GM06990 (cell line): ENCODE data around the gene SEL1L3.

ENCODE experiments used
- DNase-seq: peaks from one replicate; pipeline ENCODE4 v3.0.0-alpha.2; 2011; ENCODE audit not compliant: insufficient read length; ENCODE audit errors: extremely low read depth
- H3K27me3 ChIP-seq: replicated peaks from 2 replicates; pipeline ENCODE4 v1.6.0; 2011; ENCODE audit warnings: low read length; ENCODE audit not compliant: control insufficient read depth, insufficient read depth
- H3K36me3 ChIP-seq: 2 replicates; pipeline ENCODE4 v1.5.1; 2011; ENCODE audit warnings: low read length; ENCODE audit not compliant: control insufficient read depth, insufficient read depth
- H3K4me3 ChIP-seq: replicated peaks from 2 replicates; pipeline ENCODE4 v1.5.1; 2011; ENCODE audit warnings: low read depth, mild to moderate bottlenecking, control low read depth, low read length
- TF ChIP-seq, protein P1 (sequence below): IDR thresholded peaks from 2 replicates; pipeline ENCODE4 v1.5.1; 2011; ENCODE audit warnings: low read length, control low read depth, mild to moderate bottlenecking, inconsistent platforms; ENCODE audit not compliant: insufficient read depth, poor library complexity, severe bottlenecking

Gene SEL1L3

DNA sequence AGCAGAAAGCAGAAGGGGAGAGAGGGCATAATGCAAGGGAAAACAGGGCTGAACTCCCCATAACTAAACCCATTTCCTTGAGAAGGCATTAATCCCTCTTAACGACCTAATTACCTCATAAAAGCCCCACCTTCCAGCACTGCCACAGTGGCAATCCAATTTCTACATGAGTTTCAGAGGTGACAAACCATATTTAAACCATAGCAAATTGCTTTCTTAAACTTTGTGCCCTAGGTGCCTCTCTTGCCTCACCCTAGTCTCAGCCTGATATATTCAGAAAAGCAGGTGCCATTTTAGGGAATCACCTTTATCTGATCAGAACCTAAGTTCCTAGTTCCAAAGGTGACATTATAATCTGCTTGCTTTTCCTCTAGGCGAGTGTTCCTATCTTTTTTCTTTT, 158.3 kb downstream of the SEL1L3 start:
- no peak for DNase-seq
- TF ChIP-seq, protein P1, sequence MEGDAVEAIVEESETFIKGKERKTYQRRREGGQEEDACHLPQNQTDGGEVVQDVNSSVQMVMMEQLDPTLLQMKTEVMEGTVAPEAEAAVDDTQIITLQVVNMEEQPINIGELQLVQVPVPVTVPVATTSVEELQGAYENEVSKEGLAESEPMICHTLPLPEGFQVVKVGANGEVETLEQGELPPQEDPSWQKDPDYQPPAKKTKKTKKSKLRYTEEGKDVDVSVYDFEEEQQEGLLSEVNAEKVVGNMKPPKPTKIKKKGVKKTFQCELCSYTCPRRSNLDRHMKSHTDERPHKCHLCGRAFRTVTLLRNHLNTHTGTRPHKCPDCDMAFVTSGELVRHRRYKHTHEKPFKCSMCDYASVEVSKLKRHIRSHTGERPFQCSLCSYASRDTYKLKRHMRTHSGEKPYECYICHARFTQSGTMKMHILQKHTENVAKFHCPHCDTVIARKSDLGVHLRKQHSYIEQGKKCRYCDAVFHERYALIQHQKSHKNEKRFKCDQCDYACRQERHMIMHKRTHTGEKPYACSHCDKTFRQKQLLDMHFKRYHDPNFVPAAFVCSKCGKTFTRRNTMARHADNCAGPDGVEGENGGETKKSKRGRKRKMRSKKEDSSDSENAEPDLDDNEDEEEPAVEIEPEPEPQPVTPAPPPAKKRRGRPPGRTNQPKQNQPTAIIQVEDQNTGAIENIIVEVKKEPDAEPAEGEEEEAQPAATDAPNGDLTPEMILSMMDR = no peak
- Histone ChIP-seq H3K36me3 (no peaks in the 10 kb centered on the region), H3K27me3 (no peaks in the 10 kb centered on the region), H3K4me3 (no peak overlapping the region)

DNA sequence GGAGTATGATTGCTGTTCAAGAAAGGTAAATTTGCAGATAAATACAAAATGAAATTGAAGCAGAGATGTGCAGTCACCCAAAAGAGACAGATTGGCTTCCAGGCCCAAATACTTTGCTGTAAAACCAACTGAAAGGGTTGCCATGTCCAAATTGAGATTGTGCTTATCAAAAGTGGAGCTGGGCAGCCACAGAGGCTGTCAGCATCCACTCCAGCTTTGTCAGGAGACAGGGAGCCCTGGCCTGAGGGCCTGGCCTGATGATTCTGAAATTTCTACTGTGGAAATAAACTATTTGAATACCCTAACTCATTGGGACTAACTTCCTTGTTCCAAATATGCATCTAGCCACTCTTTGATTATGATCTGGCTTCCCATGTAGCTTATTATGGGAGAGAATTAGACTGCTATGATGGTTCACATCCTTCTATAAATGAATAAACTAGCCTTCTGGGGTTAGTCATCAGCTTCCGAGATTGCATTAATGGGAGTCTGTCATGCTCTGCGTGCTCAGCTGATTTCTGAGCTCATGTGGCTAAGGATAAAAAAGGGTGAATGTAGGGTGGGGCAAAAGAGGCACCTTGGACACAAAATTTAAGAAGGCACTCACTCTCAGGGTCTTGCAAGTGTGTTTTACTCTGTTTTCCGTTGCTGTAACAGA, 158.9 kb downstream of the SEL1L3 start:
- H3K36me3 ChIP-seq = no peaks in the 10 kb centered on the region
- no peak for DNase-seq
- H3K27me3 ChIP-seq = no peaks in the 10 kb centered on the region
- H3K4me3 ChIP-seq = no peak overlapping the region
- TF ChIP-seq, protein P1 = no peak

DNA sequence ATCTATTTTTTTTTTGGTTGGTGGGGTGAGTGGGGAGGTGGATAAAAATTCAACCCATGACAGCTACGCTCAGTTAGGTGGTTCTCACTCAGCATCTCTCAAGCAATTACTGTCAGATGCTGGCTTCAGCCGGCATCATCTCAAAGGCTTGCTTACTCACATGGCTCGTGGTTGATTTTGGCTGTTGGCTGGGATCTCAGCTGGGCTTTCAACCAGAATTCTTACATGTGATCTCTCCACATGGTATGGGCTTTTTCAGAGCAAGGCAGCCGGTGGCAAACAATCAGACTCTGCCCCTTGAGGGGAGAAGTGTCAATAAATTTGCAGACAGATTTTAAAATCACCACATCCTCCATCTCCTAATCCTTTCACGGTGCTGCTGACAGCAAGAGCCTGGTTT, 159.9 kb downstream of the SEL1L3 start:
- Histone ChIP-seq H3K27me3 (no peaks in the 10 kb centered on the region), H3K4me3 (no peak overlapping the region), H3K36me3 (no peaks in the 10 kb centered on the region)
- no peak for DNase-seq
- TF ChIP-seq, protein P1 = no peak

DNA sequence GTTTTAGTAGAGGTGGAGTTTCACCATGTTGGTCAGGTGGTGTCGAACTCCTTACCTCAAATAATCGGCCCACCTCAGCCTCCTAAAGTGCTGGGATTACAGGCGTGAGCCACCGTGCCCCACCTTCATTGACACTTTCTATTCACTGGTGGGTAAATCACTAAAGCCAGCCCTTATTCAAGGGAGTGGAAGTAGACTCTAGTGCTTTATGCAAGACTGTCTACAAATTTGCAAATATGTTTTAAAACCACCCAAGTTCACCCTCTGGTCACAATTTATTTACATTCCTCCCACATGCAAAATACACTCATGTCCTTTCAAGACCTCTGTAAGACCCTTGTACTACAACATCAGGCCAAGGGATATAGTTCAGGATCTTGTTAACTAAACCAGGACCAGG, 162.1 kb downstream of the SEL1L3 start:
- no peaks in the 10 kb centered on the region for H3K36me3 ChIP-seq
- no peak for DNase-seq
- no peak overlapping the region for H3K4me3 ChIP-seq
- TF ChIP-seq, protein P1 = no peak
- no peaks in the 10 kb centered on the region for H3K27me3 ChIP-seq

DNA sequence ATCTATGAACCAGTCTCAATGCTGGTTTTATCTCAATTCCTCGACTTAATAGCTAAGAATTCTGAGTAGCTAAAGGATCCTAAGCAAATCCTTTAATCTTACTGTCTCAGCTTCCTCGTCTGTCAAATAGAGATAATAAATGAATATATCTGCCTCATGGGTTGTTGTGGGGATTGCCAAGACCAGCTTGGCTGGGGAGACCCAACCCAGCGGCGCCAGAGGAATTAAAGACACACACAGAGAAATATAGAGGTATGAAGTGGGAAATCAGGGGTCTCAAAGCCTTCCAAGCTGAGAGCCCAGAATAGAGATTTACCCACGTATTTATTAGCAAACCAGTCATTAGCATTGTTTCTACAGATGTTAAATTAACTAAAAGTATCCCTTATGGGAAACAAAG, 165.3 kb downstream of the SEL1L3 start:
- Histone ChIP-seq H3K36me3 (no peaks in the 10 kb centered on the region), H3K27me3 (no peaks in the 10 kb centered on the region), H3K4me3 (no peak overlapping the region)
- TF ChIP-seq, protein P1 = no peak
- DNase-seq = no peak
